Activated T-cell treated with anti-CD3 and anti-CD28 coated beads for 4 hours (primary cell): Measurements from ENCODE around the gene LMAN1.

Experiments
- DNase-seq: peaks from one replicate; pipeline ENCODE4 v3.0.0-alpha.2; 2020

The LMAN1 gene

GRCh38 chr18:59301929-59302328, 57.1 kb downstream of the LMAN1 start:
- no peak for DNase-seq

- no peak for DNase-seq
Measured at GRCh38 chr18:59300676-59301285, 58.3 kb downstream of the LMAN1 start.

GRCh38 chr18:59298871-59299270, 60.2 kb downstream of the LMAN1 start:
- DNase-seq = no peak

GRCh38 chr18:59293317-59293716, 65.7 kb downstream of the LMAN1 start:
- no peak for DNase-seq

- no peak for DNase-seq
Measured at GRCh38 chr18:59286341-59286740, 72.7 kb downstream of the LMAN1 start.

GRCh38 chr18:59282341-59282740, 76.7 kb downstream of the LMAN1 start:
- DNase-seq = no peak

GRCh38 chr18:59279722-59280121, 79.3 kb downstream of the LMAN1 start:
- DNase-seq = no peak

GRCh38 chr18:59279193-59279592, 79.9 kb downstream of the LMAN1 start:
- no peak for DNase-seq

GRCh38 chr18:59278793-59279192, 80.3 kb downstream of the LMAN1 start:
- DNase-seq = no peak
